ENCODE measurements around the gene HAPLN1.

DNA sequence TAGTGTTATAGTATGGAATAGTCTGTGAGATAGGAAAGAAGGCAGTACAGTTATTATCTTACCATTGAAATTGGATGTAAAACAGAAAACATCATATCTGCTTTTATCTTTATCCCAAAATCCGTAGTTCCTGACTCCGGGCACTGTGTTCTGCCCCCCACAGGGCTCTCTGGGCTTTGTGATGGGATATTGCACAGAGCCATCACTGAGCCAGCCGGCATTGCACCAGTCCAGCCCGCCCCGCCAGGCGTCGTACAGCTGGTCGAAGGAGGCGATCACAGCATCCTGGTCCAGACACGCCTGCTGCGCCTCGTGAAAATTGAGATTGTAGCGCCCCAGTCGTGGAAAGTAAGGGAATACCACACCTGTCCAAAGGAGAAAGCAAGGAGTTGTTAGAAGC is 76.4 kb downstream of the HAPLN1 start:
- TF ChIP-seq, protein P1, sequence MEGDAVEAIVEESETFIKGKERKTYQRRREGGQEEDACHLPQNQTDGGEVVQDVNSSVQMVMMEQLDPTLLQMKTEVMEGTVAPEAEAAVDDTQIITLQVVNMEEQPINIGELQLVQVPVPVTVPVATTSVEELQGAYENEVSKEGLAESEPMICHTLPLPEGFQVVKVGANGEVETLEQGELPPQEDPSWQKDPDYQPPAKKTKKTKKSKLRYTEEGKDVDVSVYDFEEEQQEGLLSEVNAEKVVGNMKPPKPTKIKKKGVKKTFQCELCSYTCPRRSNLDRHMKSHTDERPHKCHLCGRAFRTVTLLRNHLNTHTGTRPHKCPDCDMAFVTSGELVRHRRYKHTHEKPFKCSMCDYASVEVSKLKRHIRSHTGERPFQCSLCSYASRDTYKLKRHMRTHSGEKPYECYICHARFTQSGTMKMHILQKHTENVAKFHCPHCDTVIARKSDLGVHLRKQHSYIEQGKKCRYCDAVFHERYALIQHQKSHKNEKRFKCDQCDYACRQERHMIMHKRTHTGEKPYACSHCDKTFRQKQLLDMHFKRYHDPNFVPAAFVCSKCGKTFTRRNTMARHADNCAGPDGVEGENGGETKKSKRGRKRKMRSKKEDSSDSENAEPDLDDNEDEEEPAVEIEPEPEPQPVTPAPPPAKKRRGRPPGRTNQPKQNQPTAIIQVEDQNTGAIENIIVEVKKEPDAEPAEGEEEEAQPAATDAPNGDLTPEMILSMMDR (IDR thresholded peaks at IDR 0.05), result no peak
- TF ChIP-seq POLR2A (IDR thresholded peaks at IDR 0.05), result no peak

Data from prostate gland (tissue), 2 donors.